ENCODE measurements around the gene PREX1.
A peak's percentile ranks its signal among the peaks of the same experiment; 100 is the strongest.

Gene PREX1

DNA sequence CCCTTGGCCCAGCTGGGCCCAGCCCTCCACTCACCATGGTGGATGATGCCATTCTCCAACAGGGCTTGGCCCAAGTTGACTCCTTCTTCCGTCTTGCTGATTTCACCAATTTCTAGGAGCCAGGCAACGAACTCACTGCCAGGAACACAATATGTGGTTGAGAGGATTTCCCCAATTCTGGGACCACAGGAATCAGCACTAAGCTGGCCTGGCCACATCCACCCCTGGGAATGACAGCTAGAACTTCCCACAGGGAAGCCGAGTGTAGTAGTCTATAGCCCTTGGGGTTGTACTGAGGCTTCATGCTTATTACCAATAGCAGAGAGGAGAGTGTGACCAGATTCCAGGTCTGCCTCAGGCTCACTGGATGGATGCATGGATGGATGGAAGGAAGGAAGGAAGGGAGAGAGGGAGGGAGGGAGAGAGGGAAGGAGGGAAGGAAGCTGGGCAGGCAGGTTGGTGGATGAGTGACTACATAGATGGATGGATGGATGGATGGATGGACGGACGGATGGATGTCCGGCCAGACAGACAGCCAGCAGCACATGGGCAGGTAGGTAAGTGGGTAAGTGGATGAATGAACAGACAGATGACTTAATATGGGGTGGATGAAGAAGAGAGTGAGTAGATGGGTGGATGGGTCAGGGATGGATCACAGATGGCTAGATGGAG, 146.5 kb downstream of the PREX1 start:
- peak overlapping the region in 1 of 2 experiments; percentile 16 for H3K18ac ChIP-seq (ENCODE audit: low read depth in 1 of 2, low read length in 2 of 2)
- H3K79me1 ChIP-seq (replicated peaks; ENCODE audit: low read length, poor library complexity, severe bottlenecking), result no peaks in the 10 kb centered on the region
- no peak overlapping the region for H3K23ac ChIP-seq (ENCODE audit: low read length in 2 of 2)
- no peak overlapping the region for H3K14ac ChIP-seq (ENCODE audit: low read length in 2 of 2)
- H3K9me3 ChIP-seq (ENCODE audit: control insufficient read depth, low read length), result no peaks in the 10 kb centered on the region
- peak overlapping the region; percentile 34 to 55 for H2BK12ac ChIP-seq (ENCODE audit: low read length in 2 of 2)
- H4K8ac ChIP-seq (ENCODE audit: low read length), result no peak overlapping the region
- no peak overlapping the region for H2BK5ac ChIP-seq (ENCODE audit: low read depth, low read length, poor library complexity, severe bottlenecking)
- WGBS, result 72% methylated on average over 6 of the region's 6 CpGs
- peaks cover 0 to 2% of the 10 kb centered on the region in 2 experiments for H3K27me3 ChIP-seq (ENCODE audit: control insufficient read depth in 1 of 2, insufficient read depth in 1 of 2, low read length in 2 of 2)
- H3K9ac ChIP-seq (ENCODE audit: low read length), result no peak overlapping the region
- H3K4me1 ChIP-seq (ENCODE audit: control insufficient read depth, insufficient read depth, low read depth, low read length), result peaks cover 20% of the 10 kb centered on the region
- peaks cover 0 to 18% of the 10 kb centered on the region in 2 experiments for H3K36me3 ChIP-seq (ENCODE audit: control insufficient read depth in 1 of 2, insufficient read depth in 2 of 2, low read depth in 1 of 2, low read length in 2 of 2)
- no peak overlapping the region for H2AFZ ChIP-seq (ENCODE audit: low read depth, low read length)
- no peak overlapping the region for H2AK5ac ChIP-seq (ENCODE audit: low read length, severe bottlenecking)
- H2BK15ac ChIP-seq (ENCODE audit: low read depth, poor library complexity, severe bottlenecking), result no peak overlapping the region
- H3K27ac ChIP-seq (ENCODE audit: low read length, poor library complexity, severe bottlenecking), result no peak overlapping the region
- H4K91ac ChIP-seq (ENCODE audit: low read length), result no peak overlapping the region
- H3K4me3 ChIP-seq (ENCODE audit: insufficient read depth in 1 of 2, low read depth in 1 of 2, low read length in 2 of 2), result no peak overlapping the region
- H3K4ac ChIP-seq (ENCODE audit: low read depth in 1 of 2, low read length in 2 of 2), result no peak overlapping the region
- no peak overlapping the region for H2BK120ac ChIP-seq (ENCODE audit: low read depth, low read length)
- H3K4me2 ChIP-seq (ENCODE audit: low read length, poor library complexity, severe bottlenecking), result no peak overlapping the region
- DNase-seq, result no peak

GRCh38 chr20:48680650-48681049, 147.1 kb downstream of the PREX1 start:
- Histone ChIP-seq H3K36me3 (ENCODE audit: control insufficient read depth in 1 of 2, insufficient read depth in 2 of 2, low read depth in 1 of 2, low read length in 2 of 2) (peaks cover 0 to 22% of the 10 kb centered on the region in 2 experiments), H2BK5ac (ENCODE audit: low read depth, low read length, poor library complexity, severe bottlenecking) (no peak overlapping the region), H3K14ac (ENCODE audit: low read length in 2 of 2) (no peak overlapping the region), H2BK12ac (ENCODE audit: low read length in 2 of 2) (no peak overlapping the region), H4K91ac (ENCODE audit: low read length) (no peak overlapping the region), H3K4me1 (ENCODE audit: control insufficient read depth, insufficient read depth, low read depth, low read length) (peaks cover 22% of the 10 kb centered on the region), H3K4ac (ENCODE audit: low read depth in 1 of 2, low read length in 2 of 2) (no peak overlapping the region), H2BK15ac (ENCODE audit: low read depth, poor library complexity, severe bottlenecking) (no peak overlapping the region), H2AK5ac (ENCODE audit: low read length, severe bottlenecking) (no peak overlapping the region), H3K18ac (ENCODE audit: low read depth in 1 of 2, low read length in 2 of 2) (no peak overlapping the region), H3K23ac (ENCODE audit: low read length in 2 of 2) (no peak overlapping the region), H3K79me1 (replicated peaks; ENCODE audit: low read length, poor library complexity, severe bottlenecking) (no peaks in the 10 kb centered on the region), H3K27ac (ENCODE audit: low read length, poor library complexity, severe bottlenecking) (no peak overlapping the region), H3K4me3 (ENCODE audit: insufficient read depth in 1 of 2, low read depth in 1 of 2, low read length in 2 of 2) (no peak overlapping the region), H3K9ac (ENCODE audit: low read length) (no peak overlapping the region), H3K4me2 (ENCODE audit: low read length, poor library complexity, severe bottlenecking) (no peak overlapping the region), H2AFZ (ENCODE audit: low read depth, low read length) (no peak overlapping the region), H3K27me3 (ENCODE audit: control insufficient read depth in 1 of 2, insufficient read depth in 1 of 2, low read length in 2 of 2) (peaks cover 0 to 2% of the 10 kb centered on the region in 2 experiments), H4K8ac (ENCODE audit: low read length) (no peak overlapping the region), H3K9me3 (ENCODE audit: control insufficient read depth, low read length) (no peaks in the 10 kb centered on the region), H2BK120ac (ENCODE audit: low read depth, low read length) (no peak overlapping the region)
- DNase-seq, result no peak
- WGBS, result 93% methylated on average over 7 of the region's 7 CpGs

GRCh38 chr20:48679599-48679998, 148.2 kb downstream of the PREX1 start:
- no peak for DNase-seq
- H2AK5ac ChIP-seq (ENCODE audit: low read length, severe bottlenecking), result no peak overlapping the region
- no peak overlapping the region for H3K18ac ChIP-seq (ENCODE audit: low read depth in 1 of 2, low read length in 2 of 2)

DNA sequence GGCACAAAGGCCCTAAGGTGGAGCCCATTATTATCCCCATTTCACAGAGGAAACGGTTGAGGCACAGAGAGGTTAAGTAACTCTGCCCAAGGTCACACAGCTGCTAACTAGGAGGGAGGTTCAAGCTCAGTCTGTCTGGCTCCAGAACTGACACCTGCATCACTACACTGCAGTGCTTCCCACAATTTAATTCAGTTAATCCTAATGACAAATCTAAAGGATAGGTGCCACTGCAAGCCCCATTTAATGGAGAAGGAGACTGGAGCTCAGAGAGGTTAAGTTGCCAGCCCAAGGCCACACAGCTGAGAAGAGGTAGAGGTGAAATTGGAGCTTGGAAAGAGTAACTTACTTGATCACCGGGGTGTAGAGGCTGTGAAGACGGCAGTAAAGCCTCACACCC, 148.8 kb downstream of the PREX1 start:
- Histone ChIP-seq H3K36me3 (ENCODE audit: control insufficient read depth in 1 of 2, insufficient read depth in 2 of 2, low read depth in 1 of 2, low read length in 2 of 2) (peaks cover 0 to 22% of the 10 kb centered on the region in 2 experiments), H4K91ac (ENCODE audit: low read length) (no peak overlapping the region), H2BK120ac (ENCODE audit: low read depth, low read length) (no peak overlapping the region), H3K23ac (ENCODE audit: low read length in 2 of 2) (no peak overlapping the region), H3K14ac (ENCODE audit: low read length in 2 of 2) (no peak overlapping the region), H2BK5ac (ENCODE audit: low read depth, low read length, poor library complexity, severe bottlenecking) (no peak overlapping the region), H3K9ac (ENCODE audit: low read length) (no peak overlapping the region), H3K27ac (ENCODE audit: low read length, poor library complexity, severe bottlenecking) (no peak overlapping the region), H2BK12ac (ENCODE audit: low read length in 2 of 2) (no peak overlapping the region), H3K4ac (ENCODE audit: low read depth in 1 of 2, low read length in 2 of 2) (no peak overlapping the region), H3K4me2 (ENCODE audit: low read length, poor library complexity, severe bottlenecking) (no peak overlapping the region), H3K79me1 (replicated peaks; ENCODE audit: low read length, poor library complexity, severe bottlenecking) (no peaks in the 10 kb centered on the region), H3K4me3 (ENCODE audit: insufficient read depth in 1 of 2, low read depth in 1 of 2, low read length in 2 of 2) (no peak overlapping the region), H2AK5ac (ENCODE audit: low read length, severe bottlenecking) (no peak overlapping the region), H3K4me1 (ENCODE audit: control insufficient read depth, insufficient read depth, low read depth, low read length) (peaks cover 15% of the 10 kb centered on the region), H3K18ac (ENCODE audit: low read depth in 1 of 2, low read length in 2 of 2) (no peak overlapping the region), H4K8ac (ENCODE audit: low read length) (no peak overlapping the region), H3K9me3 (ENCODE audit: control insufficient read depth, low read length) (no peaks in the 10 kb centered on the region), H2BK15ac (ENCODE audit: low read depth, poor library complexity, severe bottlenecking) (no peak overlapping the region), H3K27me3 (ENCODE audit: control insufficient read depth in 1 of 2, insufficient read depth in 1 of 2, low read length in 2 of 2) (peaks cover 0 to 2% of the 10 kb centered on the region in 2 experiments), H2AFZ (ENCODE audit: low read depth, low read length) (no peak overlapping the region)
- WGBS, result 96% methylated on average over 3 of the region's 3 CpGs
- DNase-seq, result no peak

More at GRCh38 chr20:48679599-48679998, 148.2 kb downstream of the PREX1 start:
- H4K8ac ChIP-seq (ENCODE audit: low read length), result no peak overlapping the region
- H3K4me1 ChIP-seq (ENCODE audit: control insufficient read depth, insufficient read depth, low read depth, low read length), result peaks cover 20% of the 10 kb centered on the region
- no peak overlapping the region for H3K23ac ChIP-seq (ENCODE audit: low read length in 2 of 2)
- H3K4me2 ChIP-seq (ENCODE audit: low read length, poor library complexity, severe bottlenecking), result no peak overlapping the region
- 83% methylated on average over 14 of the region's 14 CpGs for WGBS
- no peaks in the 10 kb centered on the region for H3K79me1 ChIP-seq (replicated peaks; ENCODE audit: low read length, poor library complexity, severe bottlenecking)
- H3K4ac ChIP-seq (ENCODE audit: low read depth in 1 of 2, low read length in 2 of 2), result no peak overlapping the region
- no peak overlapping the region for H3K14ac ChIP-seq (ENCODE audit: low read length in 2 of 2)
- H2BK12ac ChIP-seq (ENCODE audit: low read length in 2 of 2), result no peak overlapping the region
- no peak overlapping the region for H2BK5ac ChIP-seq (ENCODE audit: low read depth, low read length, poor library complexity, severe bottlenecking)
- H3K9ac ChIP-seq (ENCODE audit: low read length), result no peak overlapping the region
- H3K36me3 ChIP-seq (ENCODE audit: control insufficient read depth in 1 of 2, insufficient read depth in 2 of 2, low read depth in 1 of 2, low read length in 2 of 2), result peaks cover 0 to 22% of the 10 kb centered on the region in 2 experiments
- no peak overlapping the region for H2BK120ac ChIP-seq (ENCODE audit: low read depth, low read length)
- no peak overlapping the region for H2BK15ac ChIP-seq (ENCODE audit: low read depth, poor library complexity, severe bottlenecking)
- no peak overlapping the region for H3K27ac ChIP-seq (ENCODE audit: low read length, poor library complexity, severe bottlenecking)
- H2AFZ ChIP-seq (ENCODE audit: low read depth, low read length), result no peak overlapping the region
- H3K9me3 ChIP-seq (ENCODE audit: control insufficient read depth, low read length), result no peaks in the 10 kb centered on the region
- H3K4me3 ChIP-seq (ENCODE audit: insufficient read depth in 1 of 2, low read depth in 1 of 2, low read length in 2 of 2), result no peak overlapping the region
- no peak overlapping the region for H4K91ac ChIP-seq (ENCODE audit: low read length)
- peaks cover 0 to 2% of the 10 kb centered on the region in 2 experiments for H3K27me3 ChIP-seq (ENCODE audit: control insufficient read depth in 1 of 2, insufficient read depth in 1 of 2, low read length in 2 of 2)
